Neural cell (in vitro differentiated cells): Measurements from ENCODE around the gene TBC1D3I. TPM values are rescaled to one million over a fixed set of nuclear protein-coding genes. Genes with fewer than 3 reads are reported as not detected.

ENCODE experiments used
- polyA plus RNA-seq: library from polyadenylated mRNA; depleted of rRNA; stranded (reverse); fragments of >200 nt; gene quantifications from 2 replicates; pipeline ENCODE4 v1.2.3, GENCODE V29; 2014
- small RNA-seq, 3 experiments: library from RNA; depleted of rRNA; stranded (forward); fragments of <200 nt; gene quantifications; one replicate each; pipeline ENCODE3, GENCODE V24; 2012

TBC1D3I gene
- polyA plus RNA-seq, 1 donor from 2014 or later, result 0.32 TPM

Small RNA genes within 50 kb of the gene (small RNA-seq; reads per million reads assigned to genes)
- gene AC243829.3 (0 reads per million in 3 experiments), gene AC243829.6 (0 reads per million in 3 experiments), gene RF00019 (0 to 1.2 (median 0) reads per million in 3 experiments)

Other genes with a start within 250 kb of the TBC1D3I start
- gene CCL23, start 246.6 kb downstream of the TBC1D3I start, polyA plus RNA-seq, result not detected in 2 replicates
- gene CCL18, start 200.3 kb downstream of the TBC1D3I start, polyA plus RNA-seq, result not detected in 2 replicates
- not detected in 2 replicates for gene CCL3, start 174.4 kb downstream of the TBC1D3I start, polyA plus RNA-seq
- not detected in 2 replicates for gene CCL4, start 160.7 kb downstream of the TBC1D3I start, polyA plus RNA-seq
- 6.9 and 9.8 TPM in 2 replicates for gene TBC1D3B, start 87.9 kb downstream of the TBC1D3I start, polyA plus RNA-seq
- gene CCL3L1, start 67.8 kb downstream of the TBC1D3I start, polyA plus RNA-seq, result not detected in 2 replicates
- not detected in 2 replicates for gene CCL4L2, start 53.5 kb downstream of the TBC1D3I start, polyA plus RNA-seq
- gene TBC1D3G, start 59.3 kb upstream of the TBC1D3I start, polyA plus RNA-seq, result not detected in 2 replicates
- gene TBC1D3H, start 123.9 kb upstream of the TBC1D3I start, polyA plus RNA-seq, result 2.0 TPM in 1 of 2 replicates, not detected in the other
- 196 and 226 TPM in 2 replicates for gene ZNHIT3, start 222.1 kb upstream of the TBC1D3I start, polyA plus RNA-seq